NCI-H526 treated with DMSO at 0.1 percent for 48 hours (cell line): ENCODE data around the gene ELP5.
A peak's percentile ranks its signal among the peaks of the same experiment; 100 is the strongest.

Source experiments
- DNase-seq: peaks from one replicate; lab custom pipeline; 2025; lab: John Stamatoyannopoulos, UW

The ELP5 gene

GRCh38 chr17:7219229-7219811 is 32.7 kb upstream of the ELP5 start:
- DNase-seq: no peak

GRCh38 chr17:7219812-7220592 is 32.0 kb upstream of the ELP5 start, which contains the start of the genes ACADVL and DLG4:
TSS of gene ACADVL (plus strand) at chr17:7219938. CDS start at chr17:7219985, 47 bp downstream.
TSS of gene DLG4 (minus strand) at chr17:7219836.
- DNase-seq: peak; percentile 10

- no peak for DNase-seq
These were observed 31.3 kb upstream of the ELP5 start for GRCh38 chr17:7220593-7221277.

- no peak for DNase-seq
These were observed 30.5 kb upstream of the ELP5 start for GRCh38 chr17:7221278-7222092.

DNA sequence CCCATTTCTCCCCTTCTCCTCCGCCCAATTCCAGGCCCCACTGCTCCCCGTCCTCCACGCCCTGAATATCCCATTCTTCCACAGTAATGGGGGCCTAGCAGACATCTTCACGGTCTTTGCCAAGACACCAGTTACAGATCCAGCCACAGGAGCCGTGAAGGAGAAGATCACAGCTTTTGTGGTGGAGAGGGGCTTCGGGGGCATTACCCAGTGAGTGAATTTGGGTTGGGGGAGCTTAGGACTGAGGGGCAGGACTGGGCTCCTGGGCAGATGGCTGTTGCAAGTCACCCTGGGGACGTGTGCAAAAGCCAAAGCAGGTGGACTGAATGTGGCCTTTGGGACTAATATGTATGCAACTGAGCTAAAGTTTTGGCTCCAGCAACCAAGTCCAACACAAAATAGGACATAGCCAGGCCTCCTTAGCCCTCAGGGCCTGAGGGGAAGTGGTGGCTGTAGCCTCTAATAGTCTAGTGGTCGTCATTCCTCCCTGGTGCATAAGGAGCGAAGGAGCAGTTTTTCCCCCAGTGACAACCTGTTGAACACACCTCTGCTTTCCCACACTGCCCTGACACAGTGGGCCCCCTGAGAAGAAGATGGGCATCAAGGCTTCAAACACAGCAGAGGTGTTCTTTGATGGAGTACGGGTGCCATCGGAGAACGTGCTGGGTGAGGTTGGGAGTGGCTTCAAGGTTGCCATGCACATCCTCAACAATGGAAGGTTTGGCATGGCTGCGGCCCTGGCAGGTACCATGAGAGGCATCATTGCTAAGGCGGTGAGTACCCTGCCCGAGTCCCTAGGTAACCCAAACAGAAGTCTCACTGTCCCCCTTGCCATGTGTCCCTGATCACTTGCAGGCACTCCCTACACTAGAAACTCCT is 29.7 kb upstream of the ELP5 start:
- no peak for DNase-seq

- DNase-seq: no peak
These were observed 29.1 kb upstream of the ELP5 start for GRCh38 chr17:7222972-7223292.

- no peak for DNase-seq
These were observed 28.6 kb upstream of the ELP5 start for GRCh38 chr17:7223375-7223774.

DNA sequence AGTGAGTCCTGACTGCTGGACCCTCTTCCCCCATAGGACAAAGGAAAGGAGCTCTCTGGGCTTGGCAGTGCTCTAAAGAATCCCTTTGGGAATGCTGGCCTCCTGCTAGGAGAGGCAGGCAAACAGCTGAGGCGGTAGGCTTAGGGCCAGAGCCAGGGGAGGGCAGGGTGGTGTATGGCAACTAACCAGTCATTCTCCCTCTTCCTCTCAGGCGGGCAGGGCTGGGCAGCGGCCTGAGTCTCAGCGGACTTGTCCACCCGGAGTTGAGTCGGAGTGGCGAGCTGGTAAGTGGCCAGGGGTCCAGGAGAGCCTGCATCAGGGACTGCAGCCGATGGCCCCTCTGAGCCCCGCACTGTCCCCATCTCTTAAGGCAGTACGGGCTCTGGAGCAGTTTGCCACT is 27.9 kb upstream of the ELP5 start:
- DNase-seq: no peak

DNA sequence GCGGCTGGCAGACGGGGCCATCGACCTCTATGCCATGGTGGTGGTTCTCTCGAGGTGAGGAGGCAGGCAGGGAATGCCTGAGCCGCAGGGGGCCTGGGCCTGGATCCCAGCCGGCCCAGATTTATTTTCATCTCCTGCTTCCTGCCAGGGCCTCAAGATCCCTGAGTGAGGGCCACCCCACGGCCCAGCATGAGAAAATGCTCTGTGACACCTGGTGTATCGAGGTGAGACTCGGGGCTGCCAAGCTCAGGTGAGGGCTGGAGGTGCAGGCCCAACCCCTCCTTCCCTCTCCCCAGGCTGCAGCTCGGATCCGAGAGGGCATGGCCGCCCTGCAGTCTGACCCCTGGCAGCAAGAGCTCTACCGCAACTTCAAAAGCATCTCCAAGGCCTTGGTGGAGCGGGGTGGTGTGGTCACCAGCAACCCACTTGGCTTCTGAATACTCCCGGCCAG is 27.3 kb upstream of the ELP5 start:
- DNase-seq: no peak

- DNase-seq: no peak
These were observed 26.2 kb upstream of the ELP5 start for GRCh38 chr17:7225711-7226331.

DNA sequence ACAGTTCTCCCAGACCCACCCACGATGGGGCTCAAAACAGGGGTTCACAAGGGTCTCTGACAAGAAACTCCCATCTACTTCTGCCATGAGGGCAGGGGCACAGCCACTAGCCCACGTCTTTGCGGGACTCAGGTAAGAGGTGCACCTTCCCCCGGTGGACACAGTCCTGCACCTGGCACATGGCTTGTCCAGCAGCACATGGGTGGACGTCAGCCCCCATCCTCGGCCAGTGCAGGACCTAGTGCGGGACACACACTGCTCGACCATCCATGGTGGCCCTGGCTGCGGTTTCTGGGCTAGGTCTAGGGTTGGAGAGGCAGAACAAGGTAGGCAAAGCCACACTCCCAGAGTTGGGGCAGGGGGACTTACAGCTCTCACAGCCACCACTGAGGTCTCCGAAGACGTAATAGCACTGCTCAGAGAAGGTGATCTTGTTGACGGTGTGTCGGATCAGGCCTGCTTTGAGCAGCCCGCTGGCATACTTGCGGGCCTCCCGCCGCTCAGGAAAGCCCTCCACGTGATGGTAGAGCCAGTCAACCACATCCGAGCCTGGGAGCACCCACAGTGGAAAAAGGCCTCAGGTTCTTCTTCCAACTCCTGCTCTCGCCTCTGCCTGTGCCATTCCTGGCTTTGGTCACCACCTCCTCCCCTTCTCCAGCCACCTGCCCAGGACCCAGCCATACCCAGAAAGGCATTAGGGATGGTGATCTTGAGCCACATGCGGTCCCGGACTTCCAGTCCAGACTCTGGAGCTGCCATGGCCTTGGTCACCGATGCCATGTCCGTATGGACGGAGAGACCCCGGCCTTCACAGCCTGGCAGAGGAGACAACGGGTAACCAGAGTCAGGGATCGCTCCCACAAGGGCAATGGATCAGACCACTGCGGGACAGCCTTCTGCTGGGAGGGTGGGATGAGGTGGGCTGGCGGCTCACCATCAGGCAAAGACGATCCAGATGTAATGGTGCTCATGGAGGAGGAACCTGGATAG is 25.0 kb upstream of the ELP5 start:
- DNase-seq: no peak

- DNase-seq: no peak
These were observed 23.1 kb upstream of the ELP5 start for GRCh38 chr17:7228920-7229319.

- no peak for DNase-seq
These were observed 22.5 kb upstream of the ELP5 start for GRCh38 chr17:7229504-7229903.

DNA sequence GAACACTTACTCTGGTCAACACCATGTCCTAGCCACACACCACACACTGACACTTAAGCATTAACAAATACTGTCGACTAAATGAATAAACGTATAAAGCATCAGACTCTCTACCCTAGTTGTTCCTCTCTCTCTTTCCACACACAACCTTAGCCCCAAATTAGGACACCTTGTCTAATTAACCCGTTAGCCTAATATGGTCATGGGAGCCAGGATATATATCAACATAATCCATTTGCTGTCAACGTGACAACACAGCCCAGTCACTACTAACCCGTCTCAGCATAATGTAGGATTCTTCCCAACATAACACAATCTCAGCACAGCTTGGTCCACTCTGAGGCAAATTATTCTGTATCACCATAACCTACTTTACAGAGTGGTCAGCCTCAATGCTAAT is 19.9 kb upstream of the ELP5 start:
- DNase-seq: no peak

DNA sequence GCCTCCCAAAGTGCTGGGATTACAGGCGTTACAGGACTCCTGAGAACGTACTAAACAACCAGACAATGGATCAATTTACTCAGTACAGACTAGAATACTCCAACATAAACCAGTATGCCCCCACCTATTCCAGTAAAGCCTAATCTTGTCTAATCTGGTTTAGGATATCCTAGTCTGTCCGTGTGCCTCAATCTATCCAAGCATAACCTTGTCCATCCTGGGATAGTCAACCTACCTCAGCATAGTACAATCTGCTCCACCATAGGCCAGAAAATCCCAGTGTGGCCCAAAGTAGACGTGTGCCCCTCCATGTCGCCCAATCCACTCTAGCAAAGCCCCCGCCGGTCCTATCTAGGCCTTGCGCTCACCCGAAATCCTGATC is 18.3 kb upstream of the ELP5 start:
- peak; percentile 9 for DNase-seq

- DNase-seq: peak; percentile 76
These were observed 17.7 kb upstream of the ELP5 start, which contains the start of gene DVL2 for GRCh38 chr17:7234083-7234951. TSS of gene DVL2 (minus strand) at chr17:7234517. CDS start at chr17:7234262, 255 bp downstream.

DNA sequence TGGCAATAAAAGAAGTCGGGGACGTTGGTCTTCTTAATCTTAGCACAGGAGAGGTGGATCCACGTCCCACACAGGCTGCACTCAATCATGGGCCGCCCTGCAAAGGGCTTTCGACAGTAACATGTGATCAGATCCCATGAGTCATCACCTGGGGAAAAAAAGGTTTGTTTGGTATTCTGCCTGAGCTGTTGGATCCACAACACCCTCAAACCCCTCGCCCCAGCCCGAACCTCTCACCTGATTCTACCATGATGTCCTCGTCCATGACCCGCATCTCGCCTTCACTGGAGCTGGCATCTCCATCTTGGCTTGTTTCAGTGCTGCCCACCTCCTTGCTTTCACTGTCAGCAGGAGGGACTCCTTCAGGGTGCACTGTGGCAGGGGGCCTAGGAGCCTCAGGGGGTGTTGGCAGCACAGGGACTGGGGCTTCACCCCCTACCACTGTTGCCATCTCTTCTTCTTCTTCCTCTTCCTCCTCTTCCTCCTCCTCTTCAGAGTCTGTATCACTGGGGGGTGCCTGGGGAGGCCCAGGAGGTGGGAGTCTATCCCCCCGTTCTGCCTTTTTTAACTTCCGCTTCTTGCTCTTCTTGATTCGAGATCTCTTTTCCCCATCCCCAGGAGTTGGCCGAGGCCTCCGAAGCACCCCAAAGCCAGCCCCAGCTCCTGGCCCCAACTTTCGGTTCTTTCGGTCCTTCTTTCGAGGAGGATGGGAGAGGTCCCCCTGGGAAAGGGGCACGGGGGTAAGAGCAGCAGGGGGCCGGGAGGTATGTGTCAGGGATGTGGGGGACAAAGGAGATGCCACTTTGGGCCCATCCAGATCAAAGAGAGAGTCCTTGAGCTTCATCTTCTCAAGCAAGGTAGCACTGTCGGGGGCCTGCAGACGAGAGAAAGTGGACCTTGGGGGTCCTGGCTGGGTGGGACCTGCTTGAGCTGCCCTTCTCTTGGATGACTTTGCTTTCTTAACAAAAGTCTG is 16.0 kb upstream of the ELP5 start:
- DNase-seq: no peak
